NCI-H345 treated with DMSO at 0.1 percent for 48 hours (cell line): ENCODE data around the gene YES1.
"Not testable (repeated sequence)": the region's sequence is repeated elsewhere in the genome, so short reads cannot be mapped to it uniquely, and the experiment has no call there.

Source experiments
- DNase-seq: peaks from one replicate; lab custom pipeline; 2025; ENCODE audit not compliant: unreplicated experiment; lab: John Stamatoyannopoulos, UW

Gene YES1

GRCh38 chr18:785242-785641 is 26.8 kb downstream of the YES1 start:
- no peak for DNase-seq

GRCh38 chr18:784470-785172 is 27.4 kb downstream of the YES1 start:
- no peak for DNase-seq

- no peak for DNase-seq
These were observed 33.7 kb downstream of the YES1 start for GRCh38 chr18:778194-778927.

- no peak for DNase-seq
These were observed 35.0 kb downstream of the YES1 start for GRCh38 chr18:777021-777420.

- DNase-seq: not testable (repeated sequence)
These were observed 36.0 kb downstream of the YES1 start for GRCh38 chr18:776044-776443.

- DNase-seq: no peak
These were observed 37.2 kb downstream of the YES1 start for GRCh38 chr18:774811-775210.

GRCh38 chr18:773980-774624 is 37.9 kb downstream of the YES1 start:
- DNase-seq: no peak

GRCh38 chr18:770583-770961 is 41.5 kb downstream of the YES1 start:
- no peak for DNase-seq

GRCh38 chr18:767961-768360 is 44.1 kb downstream of the YES1 start:
- no peak for DNase-seq

- DNase-seq: no peak
These were observed 44.8 kb downstream of the YES1 start for GRCh38 chr18:767084-767882.

- no peak for DNase-seq
These were observed 45.5 kb downstream of the YES1 start for GRCh38 chr18:766550-766860.

GRCh38 chr18:765764-766549 is 46.1 kb downstream of the YES1 start:
- no peak for DNase-seq

- DNase-seq: not testable (repeated sequence)
These were observed 52.2 kb downstream of the YES1 start for GRCh38 chr18:759864-760263.

- DNase-seq: no peak
These were observed 56.5 kb downstream of the YES1 start for GRCh38 chr18:755506-755905.

GRCh38 chr18:754656-755055 is 57.4 kb downstream of the YES1 start:
- DNase-seq: no peak

GRCh38 chr18:750456-750855 is 61.6 kb downstream of the YES1 start:
- no peak for DNase-seq

GRCh38 chr18:744832-745597 is 67.0 kb downstream of the YES1 start:
- no peak for DNase-seq

GRCh38 chr18:741931-742512 is 70.0 kb downstream of the YES1 start:
- DNase-seq: peak; percentile 30

GRCh38 chr18:732371-732770 is 79.7 kb downstream of the YES1 start:
- no peak for DNase-seq

GRCh38 chr18:731185-731584 is 80.9 kb downstream of the YES1 start:
- no peak for DNase-seq
